ENCODE data around the gene KYNU. TPM values are rescaled to one million over a fixed set of nuclear protein-coding genes. Genes with fewer than 3 reads are reported as not detected.

KYNU gene
- total RNA-seq, 1 donor from 2014 or later: not detected

GRCh38 chr2:142938240-142938639 lies 60.8 kb downstream of the KYNU start:
- no peaks in the 10 kb centered on the region for H3K27me3 Mint-ChIP-seq (ENCODE audit: unreplicated experiment)
- no peaks in the 10 kb centered on the region for H3K4me1 Mint-ChIP-seq (ENCODE audit: low read depth, unreplicated experiment)
- TF ChIP-seq, protein P1, sequence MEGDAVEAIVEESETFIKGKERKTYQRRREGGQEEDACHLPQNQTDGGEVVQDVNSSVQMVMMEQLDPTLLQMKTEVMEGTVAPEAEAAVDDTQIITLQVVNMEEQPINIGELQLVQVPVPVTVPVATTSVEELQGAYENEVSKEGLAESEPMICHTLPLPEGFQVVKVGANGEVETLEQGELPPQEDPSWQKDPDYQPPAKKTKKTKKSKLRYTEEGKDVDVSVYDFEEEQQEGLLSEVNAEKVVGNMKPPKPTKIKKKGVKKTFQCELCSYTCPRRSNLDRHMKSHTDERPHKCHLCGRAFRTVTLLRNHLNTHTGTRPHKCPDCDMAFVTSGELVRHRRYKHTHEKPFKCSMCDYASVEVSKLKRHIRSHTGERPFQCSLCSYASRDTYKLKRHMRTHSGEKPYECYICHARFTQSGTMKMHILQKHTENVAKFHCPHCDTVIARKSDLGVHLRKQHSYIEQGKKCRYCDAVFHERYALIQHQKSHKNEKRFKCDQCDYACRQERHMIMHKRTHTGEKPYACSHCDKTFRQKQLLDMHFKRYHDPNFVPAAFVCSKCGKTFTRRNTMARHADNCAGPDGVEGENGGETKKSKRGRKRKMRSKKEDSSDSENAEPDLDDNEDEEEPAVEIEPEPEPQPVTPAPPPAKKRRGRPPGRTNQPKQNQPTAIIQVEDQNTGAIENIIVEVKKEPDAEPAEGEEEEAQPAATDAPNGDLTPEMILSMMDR (IDR thresholded peaks at IDR 0.05; ENCODE audit: partially characterized antibody, unreplicated experiment): no peak
- no peaks in the 10 kb centered on the region for H3K36me3 Mint-ChIP-seq (ENCODE audit: unreplicated experiment)
- no peak overlapping the region for H3K27ac Mint-ChIP-seq (ENCODE audit: unreplicated experiment)
- H3K9me3 Mint-ChIP-seq (ENCODE audit: unreplicated experiment): no peaks in the 10 kb centered on the region
- no peak for DNase-seq
- no peak overlapping the region for H3K4me3 Mint-ChIP-seq (ENCODE audit: unreplicated experiment)

DNA sequence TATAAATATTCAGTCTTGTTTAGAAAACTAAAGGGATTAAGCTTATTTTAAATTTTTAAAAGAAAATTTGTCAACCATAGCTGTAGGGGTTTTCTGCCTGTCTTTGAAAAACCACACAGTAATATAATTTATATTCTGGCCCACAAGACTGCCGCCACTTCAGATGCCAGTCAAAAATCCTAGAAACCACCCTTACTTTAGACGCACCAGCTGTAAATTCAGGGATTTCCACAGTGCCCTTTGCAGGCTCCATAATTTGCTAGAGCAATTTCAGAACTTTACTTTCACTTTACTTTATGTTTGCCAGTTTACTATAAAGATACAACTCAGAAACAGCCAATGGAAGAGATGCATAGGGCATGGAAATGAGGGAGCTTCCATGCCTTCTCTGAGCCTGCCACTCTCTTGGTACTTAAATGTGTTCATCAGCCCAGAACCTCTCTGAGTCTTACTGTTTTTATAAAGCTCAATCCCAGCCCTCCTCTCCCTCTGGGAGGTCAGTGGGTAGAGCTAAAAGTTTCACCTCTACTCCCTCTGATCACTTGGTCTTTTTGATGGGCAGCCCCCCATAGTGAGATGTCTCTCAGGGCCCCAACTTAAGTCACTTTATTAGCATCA lies 63.3 kb downstream of the KYNU start:
- H3K9me3 Mint-ChIP-seq (ENCODE audit: unreplicated experiment): no peaks in the 10 kb centered on the region
- TF ChIP-seq, protein P1 (IDR thresholded peaks at IDR 0.05; ENCODE audit: partially characterized antibody, unreplicated experiment): no peak
- no peaks in the 10 kb centered on the region for H3K4me1 Mint-ChIP-seq (ENCODE audit: low read depth, unreplicated experiment)
- no peaks in the 10 kb centered on the region for H3K27me3 Mint-ChIP-seq (ENCODE audit: unreplicated experiment)
- H3K27ac Mint-ChIP-seq (ENCODE audit: unreplicated experiment): no peak overlapping the region
- no peak for DNase-seq
- H3K36me3 Mint-ChIP-seq (ENCODE audit: unreplicated experiment): no peaks in the 10 kb centered on the region
- no peak overlapping the region for H3K4me3 Mint-ChIP-seq (ENCODE audit: unreplicated experiment)

- Mint-ChIP-seq H3K4me1 (ENCODE audit: low read depth, unreplicated experiment) (no peaks in the 10 kb centered on the region), H3K36me3 (ENCODE audit: unreplicated experiment) (no peaks in the 10 kb centered on the region), H3K27me3 (ENCODE audit: unreplicated experiment) (no peaks in the 10 kb centered on the region), H3K9me3 (ENCODE audit: unreplicated experiment) (no peaks in the 10 kb centered on the region), H3K27ac (ENCODE audit: unreplicated experiment) (no peak overlapping the region), H3K4me3 (ENCODE audit: unreplicated experiment) (no peak overlapping the region)
- TF ChIP-seq, protein P1 (IDR thresholded peaks at IDR 0.05; ENCODE audit: partially characterized antibody, unreplicated experiment): no peak
- no peak for DNase-seq
Observed at GRCh38 chr2:142942690-142943089, 65.2 kb downstream of the KYNU start.

DNA sequence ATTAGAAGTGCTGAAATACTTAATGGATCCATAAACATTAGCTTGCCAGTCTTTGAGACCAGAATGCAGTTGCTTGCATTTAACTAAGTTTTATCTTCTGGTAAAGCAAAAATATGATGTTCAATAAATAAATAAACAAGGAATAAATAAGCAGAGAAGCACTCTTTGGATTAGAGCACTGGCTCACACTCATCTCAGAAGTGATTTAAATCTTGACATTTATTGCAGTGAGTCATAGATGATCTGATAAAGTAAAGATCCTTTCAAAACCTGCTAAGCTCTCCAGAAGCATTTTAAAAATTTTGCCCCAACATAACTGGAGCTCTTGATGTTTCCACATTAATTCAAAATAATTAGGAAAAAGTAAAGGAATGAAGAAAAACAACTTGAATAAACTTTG lies 66.8 kb downstream of the KYNU start:
- peaks cover 3% of the 10 kb centered on the region for H3K9me3 Mint-ChIP-seq (ENCODE audit: unreplicated experiment)
- no peaks in the 10 kb centered on the region for H3K27me3 Mint-ChIP-seq (ENCODE audit: unreplicated experiment)
- no peaks in the 10 kb centered on the region for H3K4me1 Mint-ChIP-seq (ENCODE audit: low read depth, unreplicated experiment)
- no peak overlapping the region for H3K27ac Mint-ChIP-seq (ENCODE audit: unreplicated experiment)
- no peaks in the 10 kb centered on the region for H3K36me3 Mint-ChIP-seq (ENCODE audit: unreplicated experiment)
- no peak for DNase-seq
- TF ChIP-seq, protein P1 (IDR thresholded peaks at IDR 0.05; ENCODE audit: partially characterized antibody, unreplicated experiment): no peak
- H3K4me3 Mint-ChIP-seq (ENCODE audit: unreplicated experiment): no peak overlapping the region

GRCh38 chr2:142944721-142945120 lies 67.3 kb downstream of the KYNU start:
- Mint-ChIP-seq H3K4me1 (ENCODE audit: low read depth, unreplicated experiment) (no peaks in the 10 kb centered on the region), H3K9me3 (ENCODE audit: unreplicated experiment) (peaks cover 3% of the 10 kb centered on the region), H3K27me3 (ENCODE audit: unreplicated experiment) (no peaks in the 10 kb centered on the region), H3K4me3 (ENCODE audit: unreplicated experiment) (no peak overlapping the region), H3K27ac (ENCODE audit: unreplicated experiment) (no peak overlapping the region), H3K36me3 (ENCODE audit: unreplicated experiment) (peaks cover 2% of the 10 kb centered on the region)
- DNase-seq: no peak
- TF ChIP-seq, protein P1 (IDR thresholded peaks at IDR 0.05; ENCODE audit: partially characterized antibody, unreplicated experiment): no peak

Data from glutamatergic neuron (in vitro differentiated cells).